PC-3 (cell line): Measurements from ENCODE around the gene HS3ST5. TPM values are rescaled to one million over a fixed set of nuclear protein-coding genes. Genes with fewer than 3 reads are reported as not detected.

Source experiments
- ATAC-seq: fragments of 200-7000 bp; cut with Tn5 transposase; 2 replicates; pipeline ENCODE4 v1.9.1; 2020; ENCODE audit warnings: mild to moderate bottlenecking, moderate library complexity
- BruUV-seq: library from RNA; stranded (reverse); fragments of 400-500 nt; replicated peaks from 2 replicates; lab custom pipeline; 2021; lab: Mats Ljungman, UMichigan
- CTCF ChIA-PET: fragments of 300-600 bp; sonication (Branson Sonifier 250); formaldehyde crosslinking; loops from one replicate; lab custom pipeline; 2022; ENCODE audit warnings: antibody characterized with exemption; lab: Charles Lee
- POLR2A ChIA-PET: fragments of 300-600 bp; sonication (Branson Sonifier 250); formaldehyde crosslinking; loops from one replicate; lab custom pipeline; 2022; ENCODE audit warnings: antibody characterized with exemption; ENCODE audit not compliant: unreplicated experiment; lab: Charles Lee
- DNase-seq: peaks from one replicate; pipeline ENCODE4 v3.0.0-alpha.2; 2015
- H2AFZ ChIP-seq: fragments of 300-600 bp; sonication (generic); 2 replicates; pipeline ENCODE4 v1.6.0; 2016; ENCODE audit warnings: antibody characterized with exemption, low read length
- H3F3A ChIP-seq: fragments of 300-600 bp; sonication (generic); one replicate; pipeline ENCODE4 v1.6.0; 2017; ENCODE audit warnings: antibody characterized with exemption, low read length, control low read depth, mild to moderate bottlenecking; ENCODE audit not compliant: unreplicated experiment
- H3K27ac ChIP-seq: fragments of 300-600 bp; sonication (generic); 2 replicates; pipeline ENCODE4 v1.5.1; 2016; ENCODE audit warnings: mild to moderate bottlenecking, low read length
- H3K27me3 ChIP-seq: fragments of 300-600 bp; sonication (generic); 2 replicates; pipeline ENCODE4 v1.6.1; 2016; ENCODE audit warnings: low read length, mixed read lengths
- H3K36me3 ChIP-seq: fragments of 300-600 bp; sonication (generic); 2 replicates; pipeline ENCODE4 v1.6.1; 2016; ENCODE audit warnings: low read depth, mixed run types, low read length, mixed read lengths
- H3K4me1 ChIP-seq: fragments of 300-600 bp; sonication (generic); 2 replicates; pipeline ENCODE4 v1.5.1; 2016; ENCODE audit warnings: low read length; ENCODE audit not compliant: insufficient read depth
- H3K4me2 ChIP-seq: fragments of 300-600 bp; sonication (generic); 2 replicates; pipeline ENCODE4 v1.6.0; 2016; ENCODE audit warnings: low read length
- H3K4me3 ChIP-seq: fragments of 300-600 bp; sonication (generic); 2 replicates; pipeline ENCODE4 v1.5.1; 2016; ENCODE audit warnings: mild to moderate bottlenecking, low read length, mixed read lengths
- H3K79me2 ChIP-seq: fragments of 300-600 bp; sonication (generic); 2 replicates; pipeline ENCODE4 v1.6.1; 2017; ENCODE audit warnings: low read length, mixed read lengths
- H3K9ac ChIP-seq: fragments of 300-600 bp; sonication (generic); 2 replicates; pipeline ENCODE4 v1.6.0; 2016; ENCODE audit warnings: mild to moderate bottlenecking, low read length
- H3K9me2 ChIP-seq: fragments of 300-600 bp; sonication (generic); replicated peaks from 2 replicates; pipeline ENCODE4 v1.6.1; 2016; ENCODE audit warnings: mixed run types, low read length, mixed read lengths
- H3K9me3 ChIP-seq: fragments of 300-600 bp; sonication (generic); 2 replicates; pipeline ENCODE4 v1.6.1; 2016; ENCODE audit warnings: low read length, mixed read lengths
- H4K20me1 ChIP-seq: fragments of 300-600 bp; sonication (generic); 2 replicates; pipeline ENCODE4 v1.6.1; 2016; ENCODE audit warnings: low read length, mixed read lengths
- EZH2 ChIP-seq: fragments of 300-600 bp; sonication (generic); IDR thresholded peaks from one replicate; pipeline ENCODE4 v1.6.1; 2017; ENCODE audit warnings: antibody characterized with exemption, mild to moderate bottlenecking, low read length; ENCODE audit not compliant: unreplicated experiment
- EZH2phosphoT487 ChIP-seq: fragments of 300-600 bp; sonication (generic); IDR thresholded peaks from 2 replicates; pipeline ENCODE4 v1.6.1; 2018; ENCODE audit warnings: mild to moderate bottlenecking, antibody characterized with exemption, low read length, borderline replicate concordance
- intact Hi-C: fragments of 100-400 bp; cut with micrococcal nuclease; formaldehyde crosslinking; loops from 2 replicates; pipeline ENCODE4 v1.9.0; 2023
- total RNA-seq: library from RNA; depleted of rRNA; stranded (reverse); fragments of >200 nt; gene quantifications from 2 replicates; pipeline ENCODE4 v1.2.3, GENCODE V29; 2014
- TF ChIP-seq, protein P1 (sequence below): fragments of 300-600 bp; sonication (generic); conservative IDR thresholded peaks from 2 replicates; pipeline ENCODE4 v1.5.1; 2017; ENCODE audit warnings: antibody characterized with exemption, low read depth, mild to moderate bottlenecking, low read length

HS3ST5 gene
- total RNA-seq, 1 experiment from 2014 or later: 1.2 TPM

GRCh38 chr6:114157848-114158247 is 185.0 kb downstream of the HS3ST5 start:
- no peaks in the 10 kb centered on the region for H4K20me1 ChIP-seq
- DNase-seq (no peak), ATAC-seq (no peak)
- no peaks in the 10 kb centered on the region for H3K27me3 ChIP-seq
- H3K9ac ChIP-seq: no peak overlapping the region
- POLR2A ChIA-PET: no interaction called here
- CTCF ChIA-PET: no interaction called here
- no peak overlapping the region for H2AFZ ChIP-seq
- no peaks in the 10 kb centered on the region for H3K79me2 ChIP-seq
- H3K36me3 ChIP-seq: no peaks in the 10 kb centered on the region
- no peak overlapping the region for H3K27ac ChIP-seq
- no peaks in the 10 kb centered on the region for H3K9me3 ChIP-seq
- H3K4me2 ChIP-seq: no peak overlapping the region
- no peaks in the 10 kb centered on the region for H3F3A ChIP-seq
- no peaks in the 10 kb centered on the region for H3K4me1 ChIP-seq
- BruUV-seq: no TSS peak
- no peaks in the 10 kb centered on the region for H3K9me2 ChIP-seq
- no peak overlapping the region for H3K4me3 ChIP-seq
- intact Hi-C loops: no loop called here
- TF ChIP-seq, protein P1, sequence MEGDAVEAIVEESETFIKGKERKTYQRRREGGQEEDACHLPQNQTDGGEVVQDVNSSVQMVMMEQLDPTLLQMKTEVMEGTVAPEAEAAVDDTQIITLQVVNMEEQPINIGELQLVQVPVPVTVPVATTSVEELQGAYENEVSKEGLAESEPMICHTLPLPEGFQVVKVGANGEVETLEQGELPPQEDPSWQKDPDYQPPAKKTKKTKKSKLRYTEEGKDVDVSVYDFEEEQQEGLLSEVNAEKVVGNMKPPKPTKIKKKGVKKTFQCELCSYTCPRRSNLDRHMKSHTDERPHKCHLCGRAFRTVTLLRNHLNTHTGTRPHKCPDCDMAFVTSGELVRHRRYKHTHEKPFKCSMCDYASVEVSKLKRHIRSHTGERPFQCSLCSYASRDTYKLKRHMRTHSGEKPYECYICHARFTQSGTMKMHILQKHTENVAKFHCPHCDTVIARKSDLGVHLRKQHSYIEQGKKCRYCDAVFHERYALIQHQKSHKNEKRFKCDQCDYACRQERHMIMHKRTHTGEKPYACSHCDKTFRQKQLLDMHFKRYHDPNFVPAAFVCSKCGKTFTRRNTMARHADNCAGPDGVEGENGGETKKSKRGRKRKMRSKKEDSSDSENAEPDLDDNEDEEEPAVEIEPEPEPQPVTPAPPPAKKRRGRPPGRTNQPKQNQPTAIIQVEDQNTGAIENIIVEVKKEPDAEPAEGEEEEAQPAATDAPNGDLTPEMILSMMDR: no peak
- TF ChIP-seq EZH2phosphoT487 (no peak), EZH2 (no peak)

DNA sequence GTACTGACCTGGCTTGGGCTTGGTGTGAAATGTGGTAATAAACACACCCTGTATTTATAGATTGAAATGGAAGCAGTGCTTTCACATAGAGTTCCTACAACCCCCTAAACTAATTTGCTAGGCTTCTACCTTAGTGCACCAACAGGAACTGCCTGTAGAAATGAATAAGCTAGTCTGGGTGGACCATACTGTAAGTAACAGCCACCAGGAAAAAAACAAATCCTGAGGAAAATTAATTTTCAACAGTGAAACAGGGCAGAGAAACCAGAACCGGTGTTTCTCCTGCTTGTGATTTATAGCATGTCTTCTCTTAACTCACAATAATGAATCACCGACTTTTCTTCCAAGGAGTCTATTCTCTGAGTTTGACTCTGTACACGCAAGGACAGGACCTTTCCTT is 187.1 kb downstream of the HS3ST5 start:
- Histone ChIP-seq H3K4me2 (no peak overlapping the region), H3K27ac (no peak overlapping the region), H3K36me3 (no peaks in the 10 kb centered on the region), H3K9me3 (no peaks in the 10 kb centered on the region), H3K79me2 (no peaks in the 10 kb centered on the region), H4K20me1 (no peaks in the 10 kb centered on the region), H3F3A (no peaks in the 10 kb centered on the region), H3K27me3 (no peaks in the 10 kb centered on the region), H3K4me3 (no peak overlapping the region), H3K4me1 (no peaks in the 10 kb centered on the region), H2AFZ (no peak overlapping the region), H3K9me2 (no peaks in the 10 kb centered on the region), H3K9ac (no peak overlapping the region)
- CTCF ChIA-PET: no interaction called here
- no peak for ATAC-seq
- no peak for TF ChIP-seq EZH2
- TF ChIP-seq, protein P1: no peak
- no peak for TF ChIP-seq EZH2phosphoT487
- BruUV-seq: no TSS peak
- intact Hi-C loops: no loop called here
- POLR2A ChIA-PET: no interaction called here
- DNase-seq: no peak

GRCh38 chr6:114154812-114155211 is 188.0 kb downstream of the HS3ST5 start:
- TF ChIP-seq, protein P1: no peak
- TF ChIP-seq EZH2phosphoT487 (no peak), EZH2 (no peak)
- H3K4me3 ChIP-seq: no peak overlapping the region
- no peak overlapping the region for H3K9ac ChIP-seq
- H3K9me3 ChIP-seq: no peaks in the 10 kb centered on the region
- H4K20me1 ChIP-seq: no peaks in the 10 kb centered on the region
- CTCF ChIA-PET: no interaction called here
- no peaks in the 10 kb centered on the region for H3F3A ChIP-seq
- H2AFZ ChIP-seq: no peak overlapping the region
- POLR2A ChIA-PET: no interaction called here
- H3K4me2 ChIP-seq: no peak overlapping the region
- H3K79me2 ChIP-seq: no peaks in the 10 kb centered on the region
- no peak for ATAC-seq
- no peaks in the 10 kb centered on the region for H3K4me1 ChIP-seq
- BruUV-seq: no TSS peak
- intact Hi-C loops: no loop called here
- no peaks in the 10 kb centered on the region for H3K36me3 ChIP-seq
- H3K27me3 ChIP-seq: no peaks in the 10 kb centered on the region
- DNase-seq: no peak
- H3K9me2 ChIP-seq: no peaks in the 10 kb centered on the region
- no peak overlapping the region for H3K27ac ChIP-seq
